HepG2 (cell line): ENCODE data around the gene SPAG5. TPM values are rescaled to one million over a fixed set of nuclear protein-coding genes. Genes with fewer than 3 reads are reported as not detected.

ENCODE experiments used
- AGO1 ChIP-seq: fragments of 200-400 bp; formaldehyde crosslinking; IDR thresholded peaks from 2 replicates; pipeline ENCODE4 v1.6.1; 2017; ENCODE audit warnings: mild to moderate bottlenecking, low read depth, low read length, moderate library complexity; ENCODE audit not compliant: poor library complexity, severe bottlenecking
- CENPT ChIP-seq: sonication (generic); formaldehyde crosslinking; IDR thresholded peaks from 2 replicates; pipeline ENCODE4 v1.8.0; 2022; ENCODE audit warnings: low read depth, mild to moderate bottlenecking, moderate library complexity, missing genetic modification reagents
- EHMT2 ChIP-seq: fragments of 200-600 bp; sonication (generic); IDR thresholded peaks from 2 replicates; pipeline ENCODE4 v1.7.0; 2017; ENCODE audit warnings: antibody characterized with exemption, low read depth, low read length, borderline replicate concordance
- HMG20B ChIP-seq: conservative IDR thresholded peaks from 2 replicates; pipeline ENCODE4 v1.6.1; 2016; ENCODE audit warnings: missing genetic modification reagents, missing compliant biosample characterization
- HNF1A ChIP-seq, 2 experiments: sonication (generic) in 1 of 2; formaldehyde crosslinking in 1 of 2; IDR thresholded peaks; 2 replicates each; pipeline versions ENCODE4 v1.4.0 to v1.6.1; 2016 to 2020; ENCODE audit warnings: borderline replicate concordance in 1 of 2, low read depth in 1 of 2, mild to moderate bottlenecking in 1 of 2, missing genetic modification reagents in 1 of 2
- LCORL ChIP-seq, 2 experiments: fragments of 450-650 bp in 1 of 2; sonication (generic) in 1 of 2; formaldehyde crosslinking in 1 of 2; IDR thresholded peaks; 2 replicates each; pipeline versions ENCODE4 v1.5.0 to v1.6.1; 2017 to 2020; ENCODE audit warnings: antibody characterized with exemption in 1 of 2, missing genetic modification reagents in 1 of 2
- MNT ChIP-seq: fragments of 450-650 bp; IDR thresholded peaks from 2 replicates; pipeline ENCODE4 v1.6.1; 2016
- MYNN ChIP-seq: sonication (generic); formaldehyde crosslinking; IDR thresholded peaks from 2 replicates; pipeline ENCODE4 v1.4.0; 2020; ENCODE audit warnings: mild to moderate bottlenecking, low read depth, missing genetic modification reagents
- NONO ChIP-seq, 2 experiments: fragments of 450-650 bp in 1 of 2; sonication (generic) in 1 of 2; formaldehyde crosslinking in 1 of 2; IDR thresholded peaks in 1 of 2; conservative IDR thresholded peaks in 1 of 2; 2 replicates each; pipeline versions ENCODE4 v1.6.1 to v1.8.0; 2017 to 2022; ENCODE audit warnings: mild to moderate bottlenecking in 1 of 2, missing genetic modification reagents in 1 of 2, moderate library complexity in 1 of 2
- RXRB ChIP-seq: IDR thresholded peaks from 2 replicates; pipeline ENCODE4 v1.6.1; 2016; ENCODE audit warnings: borderline replicate concordance, missing genetic modification reagents, missing compliant biosample characterization
- SIN3A ChIP-seq: IDR thresholded peaks from 2 replicates; pipeline ENCODE4 v1.6.1; 2011; ENCODE audit warnings: low read depth, mild to moderate bottlenecking, control low read depth, low read length, borderline replicate concordance
- SOX6 ChIP-seq, 2 experiments: fragments of 450-650 bp in 1 of 2; sonication (generic) in 1 of 2; formaldehyde crosslinking in 1 of 2; IDR thresholded peaks; 2 replicates each; pipeline versions ENCODE4 v1.4.0 to v1.6.1; 2017 to 2020; ENCODE audit warnings: antibody characterized with exemption in 1 of 2, mild to moderate bottlenecking in 1 of 2, missing genetic modification reagents in 1 of 2
- TMF1 ChIP-seq: sonication (generic); formaldehyde crosslinking; IDR thresholded peaks from 2 replicates; pipeline ENCODE4 v1.8.1; 2022; ENCODE audit warnings: low read depth, missing genetic modification reagents
- TOPORS ChIP-seq: sonication (generic); formaldehyde crosslinking; IDR thresholded peaks from 2 replicates; pipeline ENCODE4 v1.8.0; 2023; ENCODE audit warnings: mild to moderate bottlenecking, missing genetic modification reagents
- ZBTB1 ChIP-seq: sonication (generic); formaldehyde crosslinking; IDR thresholded peaks from 2 replicates; pipeline ENCODE4 v1.4.0; 2020; ENCODE audit warnings: missing genetic modification reagents, borderline replicate concordance
- ZC3H4 ChIP-seq: sonication (generic); formaldehyde crosslinking; IDR thresholded peaks from 2 replicates; pipeline ENCODE4 v1.4.0; 2020; ENCODE audit warnings: missing genetic modification reagents, borderline replicate concordance
- ZNF225 ChIP-seq: sonication (generic); formaldehyde crosslinking; IDR thresholded peaks from 2 replicates; pipeline ENCODE4 v1.4.0; 2020; ENCODE audit warnings: mild to moderate bottlenecking, missing genetic modification reagents
- ZNF670 ChIP-seq: sonication (generic); formaldehyde crosslinking; IDR thresholded peaks from 2 replicates; pipeline ENCODE4 v1.8.0; 2022; ENCODE audit warnings: mild to moderate bottlenecking, missing genetic modification reagents, borderline replicate concordance
- ZNF724P ChIP-seq: sonication (generic); formaldehyde crosslinking; IDR thresholded peaks from 2 replicates; pipeline ENCODE4 v1.8.0; 2022; ENCODE audit warnings: missing genetic modification reagents, borderline replicate concordance
- ZNF761 ChIP-seq: sonication (generic); formaldehyde crosslinking; conservative IDR thresholded peaks from 2 replicates; pipeline ENCODE4 v1.4.0; 2020; ENCODE audit warnings: mild to moderate bottlenecking, missing genetic modification reagents
- ZNF792 ChIP-seq: IDR thresholded peaks from 2 replicates; pipeline ENCODE4 v1.6.1; 2016
- polyA plus RNA-seq, 8 experiments: library from polyadenylated mRNA; depleted of rRNA in 3 of 8; stranded (reverse) in 7 of 8; unstranded in 1 of 8; fragments of >200 nt; fragmentation: Illumina TruSeq in 4 of 8; extraction: Trizol in 4 of 8; gene quantifications; 2 replicates each; pipeline versions ENCODE4 v1.2.1 to v1.2.3, GENCODE V29; 2011 to 2016; ENCODE audit warnings: low read depth in 4 of 8, missing spikeins in 1 of 8, mixed read lengths in 1 of 8; ENCODE audit not compliant: insufficient read depth in 1 of 8
- total RNA-seq, 5 experiments: library from RNA; depleted of rRNA; stranded (reverse); fragments of >200 nt; fragmentation: Illumina TruSeq; extraction: Trizol; gene quantifications; 2 replicates each; pipeline ENCODE4 v1.2.3, GENCODE V29; 2016; ENCODE audit warnings: low read depth in 1 of 5

The SPAG5 gene
- total and polyA plus RNA-seq, 2 of the 13 experiments (the other 11 are each of a cell fraction or from before 2014, with no cell fraction given): 41.4 to 98.0 TPM

GRCh38 chr17:28644787-28645575 lies 46.2 kb upstream of the SPAG5 start, which contains the start of gene BLTP2 (continued):
- TF ChIP-seq EHMT2 (no peak), ZBTB1 (no peak), RXRB (CRISPR knock-in tag) (peak; percentile 51; the same call in 1 of the 2 replicates), ZNF724P (CRISPR knock-in tag) (no peak), ZNF792 (CRISPR knock-in tag) (0 out of 2 replicates have a peak, but pooled peaks have one; percentile 18), LCORL (IDR thresholded peaks at IDR 0.05) (no peak), LCORL (CRISPR knock-in tag; IDR thresholded peaks at IDR 0.05) (no peak), MNT (peak; percentile 60), TMF1 (CRISPR knock-in tag) (peak; percentile 80; the same call in 1 of the 2 replicates), SIN3A (no peak; the same call in 1 of the 2 replicates), SOX6 (IDR thresholded peaks at IDR 0.05) (no peak), SOX6 (CRISPR knock-in tag; IDR thresholded peaks at IDR 0.05) (peak; percentile 61; the same call in 1 of the 2 replicates), ZNF761 (CRISPR knock-in tag) (peak; percentile 82), TOPORS (CRISPR knock-in tag) (peak; percentile 91; the same call in 1 of the 2 replicates), HNF1A (IDR thresholded peaks at IDR 0.05; ENCODE audit: low read depth) (no peak), HNF1A (CRISPR knock-in tag; IDR thresholded peaks at IDR 0.05; ENCODE audit: borderline replicate concordance) (0 out of 2 replicates have a peak, but pooled peaks have one; percentile 64), NONO (IDR thresholded peaks at IDR 0.05) (no peak), NONO (CRISPR knock-in tag; conservative IDR thresholded peaks at IDR 0.05) (peak; percentile 94; the same call in 1 of the 2 replicates), MYNN (CRISPR knock-in tag) (no peak), ZC3H4 (CRISPR knock-in tag) (no peak), ZNF225 (no peak), CENPT (CRISPR knock-in tag) (no peak), HMG20B (no peak), AGO1 (peak; percentile 61), ZNF670 (CRISPR knock-in tag) (peak; percentile 62; the same call in 1 of the 2 replicates)
